ENCODE data around the gene RRM2. TPM values are rescaled to one million over a fixed set of nuclear protein-coding genes. Genes with fewer than 3 reads are reported as not detected.

Gene RRM2
- total RNA-seq (2021) = 119 to 129 TPM (median 126 TPM) in 3 replicates
- Bru-seq, nascent RNA = percentile 96 among the genes with signal in this experiment
- long read RNA-seq, experiment 1, transcript RRM2-202 (10 exons, 3,673 nt) = major isoform, 546 of 606 reads
- long read RNA-seq, experiment 1, partial matches to known transcripts = 49 of 606 reads
- long read RNA-seq, experiment 1, other reads (novel, unspliced or antisense) = 7 of 606 reads
- long read RNA-seq, experiment 2, transcript RRM2-202 (10 exons, 3,673 nt) = major isoform, 88 of 106 reads
- long read RNA-seq, experiment 2, partial matches to known transcripts = 13 of 106 reads
- long read RNA-seq, experiment 2, other reads (novel, unspliced or antisense) = 5 of 106 reads
- long read RNA-seq, experiment 3, transcript RRM2-202 (10 exons, 3,673 nt) = major isoform, 1,029 of 1,061 reads
- long read RNA-seq, experiment 3, partial matches to known transcripts = 19 of 1,061 reads
- long read RNA-seq, experiment 3, other reads (novel, unspliced or antisense) = 11 of 1,061 reads

DNA sequence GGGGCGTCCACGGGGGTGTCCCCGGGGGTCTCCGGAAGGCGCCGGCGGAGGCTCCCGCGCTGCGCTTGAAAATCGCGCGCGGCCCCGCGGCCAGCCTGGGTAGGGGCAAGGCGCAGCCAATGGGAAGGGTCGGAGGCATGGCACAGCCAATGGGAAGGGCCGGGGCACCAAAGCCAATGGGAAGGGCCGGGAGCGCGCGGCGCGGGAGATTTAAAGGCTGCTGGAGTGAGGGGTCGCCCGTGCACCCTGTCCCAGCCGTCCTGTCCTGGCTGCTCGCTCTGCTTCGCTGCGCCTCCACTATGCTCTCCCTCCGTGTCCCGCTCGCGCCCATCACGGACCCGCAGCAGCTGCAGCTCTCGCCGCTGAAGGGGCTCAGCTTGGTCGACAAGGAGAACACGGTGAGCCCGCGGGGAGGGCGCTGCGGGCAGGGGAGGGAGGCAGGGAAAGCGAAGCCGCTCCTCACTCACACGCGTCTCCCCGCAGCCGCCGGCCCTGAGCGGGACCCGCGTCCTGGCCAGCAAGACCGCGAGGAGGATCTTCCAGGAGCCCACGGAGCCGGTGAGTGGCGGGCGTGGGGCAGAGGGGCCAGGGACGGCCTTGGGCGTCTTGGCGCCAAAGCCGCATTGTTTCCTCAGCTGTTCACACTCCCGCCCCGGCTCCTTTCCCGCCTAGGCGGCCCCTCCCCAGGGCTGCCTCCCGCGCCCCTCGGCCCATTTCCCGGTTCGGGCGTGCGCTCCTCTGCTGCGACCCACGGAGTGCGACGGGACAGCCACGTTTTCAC, at the start of gene RRM2:
Gene RRM2 (plus strand): TSS at position 240 of the 781 bp plus-strand sequence. CDS start 60 bp downstream, at position 300.
- DNase-seq (ENCODE audit: low spot score) (peak; percentile 96), ATAC-seq (peak; percentile 90)
- peak within 1 kb of the TSS; percentile 91 for H3K4me3 Mint-ChIP-seq
- peaks cover 36% of the 10 kb centered on the region for H3K4me1 Mint-ChIP-seq
- H3K27me3 Mint-ChIP-seq (ENCODE audit: low read depth) = no peaks in the 10 kb centered on the region; the same call in 1 of the 2 replicates
- peak within 1 kb of the TSS; percentile 97 for H3K27ac Mint-ChIP-seq
- H3K36me3 Mint-ChIP-seq = peaks cover 42% of the 10 kb centered on the region
- POLR2A ChIA-PET = no interaction called here
- no peaks in the 10 kb centered on the region for H3K9me3 Mint-ChIP-seq
- CTCF ChIA-PET = interaction anchor here (0.7 to 3.2 kb wide), 5 partner anchors 10 to 324 kb away, joined by 3 to 47 read pairs (median 15); no protein-coding TSS in a partner anchor
- TF ChIP-seq NFYB (CRISPR knock-in tag; conservative IDR thresholded peaks at IDR 0.05; ENCODE audit: low read depth) (peak; percentile 95), SP1 (CRISPR knock-in tag; conservative IDR thresholded peaks at IDR 0.05) (peak; percentile 60), ZNF263 (CRISPR knock-in tag; IDR thresholded peaks at IDR 0.05; ENCODE audit: low read depth) (no peak), SOX15 (CRISPR knock-in tag; IDR thresholded peaks at IDR 0.05) (no peak), CDX4 (CRISPR knock-in tag; IDR thresholded peaks at IDR 0.05; ENCODE audit: borderline replicate concordance) (no peak), TP53 (CRISPR knock-in tag; IDR thresholded peaks at IDR 0.05) (no peak; the same call in none of the 2 replicates), RORB (CRISPR knock-in tag; IDR thresholded peaks at IDR 0.05) (no peak), NFATC4 (CRISPR knock-in tag; IDR thresholded peaks at IDR 0.05) (no peak), JAZF1 (CRISPR knock-in tag; IDR thresholded peaks at IDR 0.05) (no peak), KAT7 (CRISPR knock-in tag; IDR thresholded peaks at IDR 0.05; ENCODE audit: borderline replicate concordance) (0 out of 2 replicates have a peak, but pooled peaks have one; percentile 49), ZBTB21 (CRISPR knock-in tag; IDR thresholded peaks at IDR 0.05; ENCODE audit: borderline replicate concordance) (0 out of 2 replicates have a peak, but pooled peaks have one; percentile 50), CREM (CRISPR knock-in tag; IDR thresholded peaks at IDR 0.05) (peak; percentile 1; the same call in 1 of the 2 replicates), OVOL2 (CRISPR knock-in tag; IDR thresholded peaks at IDR 0.05; ENCODE audit: borderline replicate concordance) (no peak), ELF4 (CRISPR knock-in tag; IDR thresholded peaks at IDR 0.05; ENCODE audit: low read depth) (no peak), MYBL2 (CRISPR knock-in tag; IDR thresholded peaks at IDR 0.05) (peak; percentile 94), CREB1 (CRISPR knock-in tag; IDR thresholded peaks at IDR 0.05) (peak; percentile 55), SMAD4 (CRISPR knock-in tag; IDR thresholded peaks at IDR 0.05) (no peak), NR2C2 (CRISPR knock-in tag; IDR thresholded peaks at IDR 0.05) (no peak), HMGA2 (CRISPR knock-in tag; IDR thresholded peaks at IDR 0.05) (no peak), FOXP1 (CRISPR knock-in tag; IDR thresholded peaks at IDR 0.05; ENCODE audit: borderline replicate concordance) (peak; percentile 59; the same call in 1 of the 2 replicates), NFE2L1 (CRISPR knock-in tag; IDR thresholded peaks at IDR 0.05) (peak; percentile 94), FOXK1 (CRISPR knock-in tag; IDR thresholded peaks at IDR 0.05) (peak; percentile 63), E2F5 (CRISPR knock-in tag; IDR thresholded peaks at IDR 0.05) (peak; percentile 76)
- TF ChIP-seq, protein P1, sequence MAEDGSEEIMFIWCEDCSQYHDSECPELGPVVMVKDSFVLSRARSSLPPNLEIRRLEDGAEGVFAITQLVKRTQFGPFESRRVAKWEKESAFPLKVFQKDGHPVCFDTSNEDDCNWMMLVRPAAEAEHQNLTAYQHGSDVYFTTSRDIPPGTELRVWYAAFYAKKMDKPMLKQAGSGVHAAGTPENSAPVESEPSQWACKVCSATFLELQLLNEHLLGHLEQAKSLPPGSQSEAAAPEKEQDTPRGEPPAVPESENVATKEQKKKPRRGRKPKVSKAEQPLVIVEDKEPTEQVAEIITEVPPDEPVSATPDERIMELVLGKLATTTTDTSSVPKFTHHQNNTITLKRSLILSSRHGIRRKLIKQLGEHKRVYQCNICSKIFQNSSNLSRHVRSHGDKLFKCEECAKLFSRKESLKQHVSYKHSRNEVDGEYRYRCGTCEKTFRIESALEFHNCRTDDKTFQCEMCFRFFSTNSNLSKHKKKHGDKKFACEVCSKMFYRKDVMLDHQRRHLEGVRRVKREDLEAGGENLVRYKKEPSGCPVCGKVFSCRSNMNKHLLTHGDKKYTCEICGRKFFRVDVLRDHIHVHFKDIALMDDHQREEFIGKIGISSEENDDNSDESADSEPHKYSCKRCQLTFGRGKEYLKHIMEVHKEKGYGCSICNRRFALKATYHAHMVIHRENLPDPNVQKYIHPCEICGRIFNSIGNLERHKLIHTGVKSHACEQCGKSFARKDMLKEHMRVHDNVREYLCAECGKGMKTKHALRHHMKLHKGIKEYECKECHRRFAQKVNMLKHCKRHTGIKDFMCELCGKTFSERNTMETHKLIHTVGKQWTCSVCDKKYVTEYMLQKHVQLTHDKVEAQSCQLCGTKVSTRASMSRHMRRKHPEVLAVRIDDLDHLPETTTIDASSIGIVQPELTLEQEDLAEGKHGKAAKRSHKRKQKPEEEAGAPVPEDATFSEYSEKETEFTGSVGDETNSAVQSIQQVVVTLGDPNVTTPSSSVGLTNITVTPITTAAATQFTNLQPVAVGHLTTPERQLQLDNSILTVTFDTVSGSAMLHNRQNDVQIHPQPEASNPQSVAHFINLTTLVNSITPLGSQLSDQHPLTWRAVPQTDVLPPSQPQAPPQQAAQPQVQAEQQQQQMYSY (CRISPR knock-in tag; IDR thresholded peaks at IDR 0.05) = no peak
- TF ChIP-seq, protein P2, sequence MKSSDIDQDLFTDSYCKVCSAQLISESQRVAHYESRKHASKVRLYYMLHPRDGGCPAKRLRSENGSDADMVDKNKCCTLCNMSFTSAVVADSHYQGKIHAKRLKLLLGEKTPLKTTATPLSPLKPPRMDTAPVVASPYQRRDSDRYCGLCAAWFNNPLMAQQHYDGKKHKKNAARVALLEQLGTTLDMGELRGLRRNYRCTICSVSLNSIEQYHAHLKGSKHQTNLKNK (CRISPR knock-in tag; IDR thresholded peaks at IDR 0.05) = no peak
- TF ChIP-seq, protein P3, sequence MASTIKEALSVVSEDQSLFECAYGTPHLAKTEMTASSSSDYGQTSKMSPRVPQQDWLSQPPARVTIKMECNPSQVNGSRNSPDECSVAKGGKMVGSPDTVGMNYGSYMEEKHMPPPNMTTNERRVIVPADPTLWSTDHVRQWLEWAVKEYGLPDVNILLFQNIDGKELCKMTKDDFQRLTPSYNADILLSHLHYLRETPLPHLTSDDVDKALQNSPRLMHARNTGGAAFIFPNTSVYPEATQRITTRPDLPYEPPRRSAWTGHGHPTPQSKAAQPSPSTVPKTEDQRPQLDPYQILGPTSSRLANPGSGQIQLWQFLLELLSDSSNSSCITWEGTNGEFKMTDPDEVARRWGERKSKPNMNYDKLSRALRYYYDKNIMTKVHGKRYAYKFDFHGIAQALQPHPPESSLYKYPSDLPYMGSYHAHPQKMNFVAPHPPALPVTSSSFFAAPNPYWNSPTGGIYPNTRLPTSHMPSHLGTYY (CRISPR knock-in tag; IDR thresholded peaks at IDR 0.05) = no peak
- TF ChIP-seq, protein P4, sequence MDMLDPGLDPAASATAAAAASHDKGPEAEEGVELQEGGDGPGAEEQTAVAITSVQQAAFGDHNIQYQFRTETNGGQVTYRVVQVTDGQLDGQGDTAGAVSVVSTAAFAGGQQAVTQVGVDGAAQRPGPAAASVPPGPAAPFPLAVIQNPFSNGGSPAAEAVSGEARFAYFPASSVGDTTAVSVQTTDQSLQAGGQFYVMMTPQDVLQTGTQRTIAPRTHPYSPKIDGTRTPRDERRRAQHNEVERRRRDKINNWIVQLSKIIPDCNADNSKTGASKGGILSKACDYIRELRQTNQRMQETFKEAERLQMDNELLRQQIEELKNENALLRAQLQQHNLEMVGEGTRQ (CRISPR knock-in tag; IDR thresholded peaks at IDR 0.05) = no peak

Measured in WTC11 (cell line).